Activated T-cell treated with anti-CD3 and anti-CD28 coated beads, Interleukin-2, amount 50 U/mL, for 48 hours (primary cell): ENCODE data around the gene JDP2.

Experiments used
- DNase-seq, 2 experiments: peaks; one replicate each; pipeline ENCODE4 v3.0.0-alpha.2; 2020

The JDP2 gene

DNA sequence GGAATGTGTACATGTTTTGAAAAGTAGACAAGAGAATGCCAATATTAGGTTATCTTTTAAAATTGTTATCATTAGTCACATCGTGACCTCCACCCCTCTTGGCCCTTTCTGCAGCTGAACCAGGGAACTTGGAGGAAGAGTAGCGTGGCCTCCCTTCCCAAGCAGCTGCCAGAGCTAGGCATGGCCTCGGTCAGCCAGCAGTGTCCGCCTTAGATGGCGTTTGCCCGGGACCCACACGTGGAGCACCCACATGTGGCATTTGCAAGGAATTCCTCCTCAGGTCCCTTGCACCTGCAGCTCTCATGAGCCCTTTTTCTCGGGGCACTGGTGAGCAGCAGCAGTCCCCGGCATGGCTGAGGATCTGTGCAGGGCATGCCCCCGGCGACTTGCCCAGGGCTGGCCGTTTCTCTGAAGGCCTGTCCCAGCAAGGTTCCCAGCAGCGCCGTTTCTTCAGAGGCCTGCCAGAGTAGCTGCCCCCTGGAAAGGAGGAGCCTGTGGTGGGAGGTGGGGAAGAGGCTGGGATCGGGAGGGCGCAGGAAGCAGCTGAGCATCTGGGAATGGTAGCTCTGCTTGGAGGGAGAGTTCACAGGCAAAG is 10.8 kb downstream of the JDP2 start:
- DNase-seq, result no peak

DNA sequence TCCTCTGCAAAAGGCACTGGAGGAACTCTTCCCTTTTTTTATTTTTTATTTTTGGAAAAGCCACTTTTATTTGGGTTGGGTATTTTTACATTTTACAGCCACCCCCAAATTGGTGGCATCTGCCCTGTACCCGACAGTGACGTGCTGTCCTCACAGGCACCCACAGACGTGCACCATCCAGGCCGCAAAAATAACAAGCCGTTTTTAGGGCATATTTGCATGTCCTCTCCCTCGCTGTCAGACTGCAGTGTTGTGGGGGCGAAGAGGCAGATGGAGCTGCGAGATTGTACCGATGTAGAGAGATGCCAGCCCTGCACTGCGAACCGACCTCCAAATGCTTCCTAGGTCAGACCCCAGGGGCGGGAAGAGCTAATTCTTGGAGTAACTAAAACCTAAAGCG is 12.2 kb downstream of the JDP2 start:
- no peak for DNase-seq

DNA sequence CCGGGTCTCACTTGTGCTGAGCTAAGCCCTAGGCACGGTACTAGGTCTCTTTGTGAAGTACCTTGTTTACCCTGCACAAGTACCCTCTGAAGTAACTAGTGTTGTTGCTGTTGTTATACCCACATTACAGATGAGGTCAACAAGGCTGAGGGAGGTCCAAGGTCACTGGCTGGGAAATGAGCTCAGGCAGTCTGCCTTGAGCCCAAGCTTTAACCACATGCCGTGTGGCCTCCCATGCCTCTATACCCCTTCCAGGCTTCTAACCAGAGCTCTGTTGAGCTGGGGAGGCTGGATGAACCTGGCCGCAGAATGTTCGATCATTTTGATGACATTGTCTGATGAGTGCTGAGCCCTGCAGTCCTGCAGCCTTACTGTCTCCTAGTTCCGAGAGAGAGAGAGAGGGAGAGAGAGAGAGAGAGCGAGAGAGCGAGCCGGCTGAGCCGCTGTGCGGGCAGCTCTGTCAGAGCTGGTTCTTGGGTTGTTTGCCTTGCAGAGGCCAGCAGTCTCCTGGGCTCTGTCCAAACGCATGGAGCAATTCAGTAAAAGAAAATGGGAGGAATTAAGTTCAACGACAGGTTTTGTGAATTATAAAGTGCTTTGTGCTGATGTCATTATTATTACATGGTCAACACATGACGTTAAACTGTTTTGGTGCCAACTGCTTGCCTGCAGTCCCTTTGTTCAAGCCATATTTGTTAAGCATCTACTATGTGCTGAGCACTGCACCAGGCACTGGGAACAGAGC is 13.1 kb downstream of the JDP2 start:
- DNase-seq, result no peak

DNA sequence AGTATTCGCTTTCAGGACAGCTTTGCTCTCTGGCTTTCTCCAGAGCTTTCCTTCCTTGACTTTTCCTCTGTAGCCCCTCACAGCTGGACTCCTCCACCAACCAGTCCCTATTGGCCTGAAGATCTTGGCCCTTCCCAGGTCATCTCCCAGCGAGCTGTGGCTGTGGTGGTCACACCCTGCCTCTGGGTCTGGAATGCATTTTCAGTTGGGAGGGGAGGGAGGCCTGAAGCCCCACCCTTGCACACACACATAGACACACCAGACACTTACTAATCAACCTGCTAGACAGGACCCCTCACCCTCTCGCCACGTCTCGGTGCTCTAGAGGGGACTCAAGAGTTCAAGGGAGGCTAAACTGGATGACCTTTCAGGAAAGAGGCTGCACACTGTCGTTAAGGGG is 13.9 kb downstream of the JDP2 start:
- no peak for DNase-seq

DNA sequence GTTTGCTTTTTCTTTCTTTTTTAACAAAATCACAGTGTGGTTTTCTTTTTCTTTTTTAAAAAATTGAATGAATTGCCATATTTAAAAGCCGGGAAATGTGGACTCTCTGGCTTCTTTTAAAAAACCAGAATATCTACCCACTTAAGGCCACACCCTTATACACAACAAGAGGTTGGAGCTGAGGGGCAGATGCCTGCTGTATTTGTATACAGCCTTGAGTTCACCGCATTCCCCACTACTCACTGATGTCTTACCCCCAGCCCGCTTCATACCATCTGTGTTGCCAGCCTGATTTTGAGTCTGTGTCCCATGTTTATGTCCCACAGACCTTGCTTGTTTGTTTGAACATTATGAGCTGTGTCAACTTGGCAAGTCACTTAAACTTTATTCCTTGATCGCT is 14.3 kb downstream of the JDP2 start:
- no peak for DNase-seq

DNA sequence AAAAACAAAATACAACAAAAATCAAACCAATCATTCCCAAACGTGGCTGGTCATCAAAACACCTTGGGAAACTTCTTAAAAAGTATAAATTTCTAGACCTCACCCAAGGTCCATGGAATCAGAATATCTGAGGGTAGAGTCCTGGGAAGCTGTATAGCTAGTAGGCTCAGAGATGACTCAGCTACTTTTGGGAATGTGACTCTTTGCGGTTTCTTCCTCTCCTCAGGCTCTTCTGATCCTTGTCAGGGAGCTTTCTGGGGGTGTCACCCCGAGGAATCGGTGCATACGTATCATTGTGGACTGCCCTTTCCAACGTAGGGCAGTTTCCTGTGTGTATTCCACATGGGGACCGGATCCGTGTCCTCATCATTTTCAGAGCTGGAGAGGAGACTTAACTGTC is 14.8 kb downstream of the JDP2 start:
- no peak for DNase-seq

DNA sequence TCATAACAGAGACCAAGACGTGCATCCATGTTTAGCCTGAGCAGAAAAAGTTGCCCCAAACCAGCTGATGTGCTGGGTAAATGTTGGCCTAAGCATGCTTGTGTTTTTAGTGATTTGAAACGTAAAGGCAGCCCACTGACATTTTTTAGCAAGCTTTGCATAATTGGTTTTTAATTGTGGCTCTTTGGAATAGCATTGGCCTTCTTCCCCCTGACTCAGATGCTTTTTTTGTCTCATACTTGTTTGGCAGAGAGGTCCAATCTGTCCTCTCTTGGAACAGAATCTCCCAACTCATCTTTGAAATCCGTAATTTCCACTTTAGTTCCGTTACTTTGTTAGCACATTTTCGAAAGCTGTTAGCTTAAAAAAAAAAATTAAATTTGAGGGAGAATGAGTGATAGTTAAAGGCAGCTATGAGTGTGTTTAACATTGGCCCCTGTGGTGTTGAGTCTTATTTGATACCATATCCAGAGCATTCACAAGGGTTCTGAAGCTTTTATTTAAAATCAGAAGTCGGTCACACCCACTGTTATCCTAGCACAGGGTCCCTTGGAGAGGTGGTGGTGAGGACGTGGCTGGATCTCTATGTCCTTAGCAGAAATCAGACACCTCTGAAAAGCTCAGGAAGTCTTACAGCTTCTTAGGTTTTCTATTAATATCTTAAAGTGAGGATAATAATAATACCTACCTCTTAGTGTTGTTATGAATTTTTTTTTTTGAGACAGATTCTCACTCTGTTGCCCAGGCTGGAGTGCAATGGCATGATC is 15.6 kb downstream of the JDP2 start:
- DNase-seq, result no peak

DNA sequence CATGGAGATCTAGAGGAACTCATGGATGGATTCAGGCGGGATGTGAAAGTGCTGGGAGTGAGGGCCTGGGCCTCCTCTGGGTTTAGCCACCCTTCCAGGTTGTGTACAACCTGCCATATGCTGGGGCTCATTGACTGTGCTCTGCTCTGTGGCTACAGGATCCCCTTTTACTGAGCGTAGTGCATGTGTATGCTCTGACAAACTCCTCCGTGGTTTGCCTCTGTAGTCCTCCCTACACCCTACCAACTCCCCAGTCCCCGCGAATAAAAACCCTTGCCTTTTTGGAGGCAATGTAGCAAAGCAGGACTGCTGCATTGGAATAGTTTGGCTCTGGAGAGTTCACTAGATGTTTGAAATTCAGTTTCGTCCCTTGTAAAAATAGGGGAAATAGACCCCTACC is 17.4 kb downstream of the JDP2 start:
- DNase-seq, result no peak

DNA sequence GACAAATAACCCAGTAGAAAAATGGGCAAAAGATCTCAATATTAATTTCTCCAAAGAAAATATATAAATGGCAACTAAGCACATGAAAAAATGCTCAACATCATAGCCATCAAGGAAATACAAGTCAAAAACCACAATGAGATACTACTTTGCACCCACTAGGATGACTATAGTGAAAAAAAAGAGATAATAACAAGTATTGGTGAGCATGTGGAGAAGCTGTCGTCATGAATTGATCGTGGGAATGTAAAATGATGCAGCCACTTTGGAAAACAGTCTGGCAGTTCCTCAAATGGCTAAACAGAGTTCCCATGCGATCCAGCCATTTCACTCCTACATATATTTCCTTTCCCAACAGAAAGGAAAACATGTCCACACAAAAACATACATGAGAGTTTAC is 18.1 kb downstream of the JDP2 start:
- DNase-seq, result no peak

DNA sequence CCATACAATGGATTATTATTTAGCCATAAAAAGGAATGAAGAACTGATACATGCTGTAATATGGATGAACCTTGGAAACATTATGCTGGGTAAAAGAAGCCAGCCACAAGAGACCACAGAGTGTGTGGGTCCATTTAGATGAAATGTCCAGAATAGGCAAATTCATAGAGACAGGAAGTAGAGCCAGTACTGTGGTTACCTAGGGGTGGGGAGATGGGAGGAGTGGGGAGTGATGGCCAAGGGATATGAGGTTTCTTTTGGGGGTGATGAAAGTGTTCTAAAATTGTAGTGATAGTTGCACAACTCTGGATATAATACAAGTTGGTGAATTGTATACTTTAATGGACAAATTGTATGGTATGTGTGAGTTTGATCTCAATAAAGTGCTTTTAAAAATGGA is 18.6 kb downstream of the JDP2 start:
- no peak for DNase-seq

DNA sequence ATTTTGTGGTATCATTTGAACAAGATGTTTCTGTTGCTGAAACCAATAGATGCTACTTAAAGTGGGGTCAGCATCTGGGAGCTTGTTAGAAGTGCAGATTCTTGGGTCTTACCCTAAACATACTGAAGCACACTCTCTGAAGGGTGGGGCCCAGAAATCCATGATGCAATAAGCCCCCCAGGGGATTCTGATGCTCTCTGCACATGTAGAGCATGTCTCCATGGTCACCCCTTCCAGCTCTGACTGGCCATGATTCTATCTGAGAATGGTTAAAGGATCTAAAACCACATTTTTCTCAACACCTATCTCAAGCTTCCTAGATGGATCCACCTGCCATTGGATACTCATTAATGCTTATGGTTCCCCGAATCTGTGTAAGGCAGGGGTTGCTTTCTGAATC is 20.4 kb downstream of the JDP2 start:
- DNase-seq, result no peak

DNA sequence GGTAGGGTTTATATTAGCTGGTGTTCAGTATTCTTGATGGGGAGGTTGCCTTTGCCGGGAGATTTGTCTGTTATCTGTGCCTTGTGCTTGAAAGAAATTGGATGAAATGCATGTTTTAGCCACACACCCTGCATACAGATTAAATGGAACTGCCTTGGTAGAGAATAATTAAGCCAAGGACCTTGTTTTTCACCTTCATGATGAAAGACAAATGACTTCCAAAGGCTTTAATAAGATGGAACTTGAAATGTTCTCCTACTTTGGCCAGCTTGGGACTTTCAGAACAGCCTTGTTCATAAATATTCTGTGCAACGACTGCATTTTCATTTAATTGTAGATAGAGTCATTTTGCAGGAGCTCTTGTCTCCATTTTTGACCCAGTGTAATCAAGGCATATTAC is 21.2 kb downstream of the JDP2 start:
- DNase-seq, result no peak

DNA sequence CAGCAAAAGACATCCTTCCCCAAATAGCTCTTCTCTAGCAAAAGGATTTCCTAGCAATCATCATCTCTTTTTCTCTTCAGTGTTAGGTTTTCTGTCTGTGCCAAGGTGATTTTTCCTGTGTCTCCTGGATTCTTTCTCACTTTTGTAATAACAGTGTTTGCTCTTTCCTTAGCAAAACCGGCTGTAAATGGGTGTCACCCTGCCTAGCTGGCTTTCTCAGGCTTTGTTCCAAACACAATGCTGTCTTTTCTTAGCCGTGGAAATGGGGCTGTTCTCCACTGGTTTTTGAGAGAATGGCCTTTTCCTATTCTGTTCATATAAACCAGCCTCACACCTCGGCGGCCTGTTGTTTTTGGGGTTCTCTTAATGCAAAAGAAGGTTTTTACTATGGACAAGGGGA is 21.9 kb downstream of the JDP2 start:
- no peak for DNase-seq

DNA sequence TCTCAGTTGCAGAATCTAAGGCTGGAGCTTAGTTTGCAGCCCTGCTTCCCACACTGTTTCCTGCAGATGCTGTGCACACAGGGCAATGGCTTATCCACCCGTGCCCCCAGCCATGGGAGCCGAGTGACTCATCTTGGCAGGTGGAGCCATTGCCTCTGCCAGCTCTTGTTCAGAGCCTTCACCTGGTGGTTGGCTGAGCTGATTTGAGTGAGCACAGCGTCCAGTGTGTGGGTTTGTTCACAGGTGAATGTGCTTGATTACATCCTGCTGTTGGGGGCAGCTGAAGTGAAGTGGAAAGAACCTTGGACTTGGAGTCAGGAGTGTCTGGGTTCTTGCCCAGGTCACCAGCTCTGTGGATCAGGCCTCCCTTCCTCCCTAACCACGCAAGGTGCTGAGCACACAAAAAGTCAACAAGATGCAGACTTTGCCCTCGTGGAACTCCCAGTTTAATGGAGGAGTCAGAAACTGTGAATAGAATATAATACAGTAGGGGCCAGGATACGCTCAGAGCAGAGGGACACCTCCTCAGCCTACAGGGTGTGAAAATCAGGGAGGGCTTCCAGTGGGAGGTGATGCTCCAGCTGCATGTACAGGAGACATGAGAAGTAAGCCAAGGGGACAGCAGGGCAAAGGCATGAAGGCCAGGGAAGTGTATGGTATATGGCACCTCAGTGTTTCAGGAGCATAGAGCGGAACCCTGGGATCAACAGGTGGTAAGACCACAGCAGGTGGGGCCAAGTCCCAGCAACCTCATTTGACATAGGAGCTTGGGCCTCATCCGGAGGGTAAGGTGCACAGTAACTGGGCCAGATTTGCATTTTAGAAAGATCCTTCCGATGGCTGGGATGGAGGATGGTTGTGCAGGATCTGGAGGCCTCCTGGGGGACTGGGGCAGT is 22.8 kb downstream of the JDP2 start:
- no peak for DNase-seq

DNA sequence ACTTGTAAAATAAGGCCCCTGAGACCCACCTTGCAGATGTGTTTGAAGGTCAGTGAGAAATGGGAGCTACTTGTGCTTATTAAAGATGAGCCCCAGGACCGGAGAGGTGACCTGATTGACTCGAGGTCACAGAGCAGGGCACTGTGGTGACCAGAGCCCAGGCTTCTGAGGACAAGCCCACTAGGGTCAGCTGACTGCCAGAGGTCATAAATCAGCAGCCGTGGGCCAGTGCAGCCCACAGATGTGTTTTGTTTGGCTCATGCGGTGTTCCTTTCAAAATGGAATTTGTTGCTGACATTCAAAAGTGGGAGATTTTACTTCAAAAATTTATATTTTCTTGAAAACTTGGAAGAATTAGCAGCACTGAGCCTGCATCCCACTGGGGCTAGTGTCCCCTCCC is 24.5 kb downstream of the JDP2 start:
- DNase-seq, result no peak

DNA sequence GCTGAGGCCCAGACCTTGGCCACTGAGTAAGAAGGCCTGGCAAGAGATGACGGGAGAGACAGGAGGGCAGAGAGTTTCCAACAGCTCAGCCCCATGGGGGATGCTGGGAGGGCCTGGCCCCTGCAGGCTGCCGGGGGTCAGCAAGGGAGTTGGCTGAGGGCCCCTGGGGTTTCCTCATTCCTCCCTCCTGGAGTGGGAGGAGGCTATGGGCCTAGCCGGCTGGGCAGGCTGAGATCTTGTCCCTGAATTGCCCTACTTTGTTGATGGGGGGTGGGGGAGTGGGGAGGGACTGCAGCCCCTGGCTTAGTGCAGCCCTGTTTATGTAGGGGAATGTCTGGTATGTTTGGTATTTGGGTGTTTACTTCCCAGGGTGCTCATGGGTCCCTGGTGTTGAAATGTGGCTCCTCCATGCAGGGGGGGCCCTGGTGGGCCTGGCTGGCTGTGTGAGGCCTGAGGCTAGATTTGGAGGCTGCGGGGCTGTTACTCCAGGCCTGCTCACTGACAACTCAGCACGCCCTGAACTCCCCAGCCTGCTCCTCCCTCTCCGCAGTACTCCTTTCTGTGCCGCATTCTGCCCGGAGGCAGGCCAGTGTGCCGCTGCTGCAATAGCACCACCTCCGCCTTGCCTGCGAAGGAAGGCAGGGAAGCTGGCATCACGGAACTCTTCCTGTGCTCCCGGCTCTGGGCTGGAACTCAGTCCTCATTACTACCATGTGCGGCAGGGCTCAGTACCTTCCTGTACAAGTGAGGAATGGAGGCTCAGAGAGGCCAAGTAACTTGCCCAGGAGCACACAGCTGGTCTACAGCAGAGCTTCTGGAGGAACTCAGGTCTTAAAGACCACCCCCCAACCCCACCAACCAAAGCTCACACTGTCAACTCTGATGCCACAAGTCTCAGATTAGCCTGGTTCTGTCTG is 25.3 kb downstream of the JDP2 start:
- DNase-seq, result no peak

DNA sequence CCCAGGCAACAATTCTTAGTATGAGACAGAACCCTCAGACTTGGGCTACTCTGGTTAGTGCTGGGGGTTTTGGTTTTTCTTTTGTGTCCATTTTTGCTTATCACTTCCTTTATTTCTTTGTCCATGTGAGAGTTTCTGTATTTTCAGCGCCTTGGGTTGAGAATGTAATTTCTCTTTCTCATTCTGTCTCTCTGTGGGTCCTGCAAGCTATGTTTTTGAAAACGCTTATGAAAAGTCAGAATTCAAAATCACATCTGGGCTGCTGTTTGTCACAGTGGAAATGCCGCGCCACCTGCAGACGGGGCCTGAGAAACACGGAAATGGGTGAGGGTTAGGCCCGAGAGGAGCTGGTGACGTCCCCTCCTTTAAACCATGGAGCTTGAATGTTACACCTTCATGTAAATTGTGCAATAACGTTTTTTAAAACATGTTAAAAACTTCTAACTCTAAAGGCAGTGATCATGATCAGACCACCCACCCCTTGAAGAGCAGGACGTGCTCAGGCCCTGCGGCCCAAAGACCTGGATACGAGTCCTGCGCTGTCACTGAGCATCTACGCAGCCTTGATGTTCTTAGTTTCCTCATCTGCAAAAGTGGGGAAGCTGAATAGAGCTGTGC is 26.1 kb downstream of the JDP2 start:
- peak in 1 of 2 experiments; percentile 24 for DNase-seq

DNA sequence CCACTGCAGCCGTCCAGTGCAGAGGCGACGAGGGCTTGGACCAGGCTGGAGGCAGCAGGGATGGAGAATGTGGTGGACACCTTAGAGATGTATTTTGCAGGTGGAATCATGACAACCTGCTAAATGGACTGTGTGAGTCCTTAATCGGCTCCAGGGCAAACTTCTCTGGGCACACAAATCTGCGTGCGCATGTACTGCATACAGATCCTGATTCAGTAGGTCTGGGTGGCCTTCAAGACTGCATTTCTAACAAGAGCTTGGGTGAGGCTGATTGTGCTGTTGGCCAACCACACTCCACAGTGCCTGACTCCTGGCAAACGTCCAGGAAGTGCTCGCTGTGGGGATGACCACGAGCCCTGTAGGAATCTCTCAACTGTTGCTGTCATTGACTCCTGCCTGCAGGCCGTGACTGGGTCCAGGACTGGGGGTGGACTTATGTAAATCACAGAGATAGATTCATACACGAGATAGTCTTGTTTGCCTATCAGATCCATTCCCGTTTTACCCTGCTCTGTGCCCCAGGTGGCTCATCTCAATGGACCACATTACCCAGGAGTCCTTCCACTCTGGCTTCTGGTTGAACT is 27.2 kb downstream of the JDP2 start:
- no peak for DNase-seq

DNA sequence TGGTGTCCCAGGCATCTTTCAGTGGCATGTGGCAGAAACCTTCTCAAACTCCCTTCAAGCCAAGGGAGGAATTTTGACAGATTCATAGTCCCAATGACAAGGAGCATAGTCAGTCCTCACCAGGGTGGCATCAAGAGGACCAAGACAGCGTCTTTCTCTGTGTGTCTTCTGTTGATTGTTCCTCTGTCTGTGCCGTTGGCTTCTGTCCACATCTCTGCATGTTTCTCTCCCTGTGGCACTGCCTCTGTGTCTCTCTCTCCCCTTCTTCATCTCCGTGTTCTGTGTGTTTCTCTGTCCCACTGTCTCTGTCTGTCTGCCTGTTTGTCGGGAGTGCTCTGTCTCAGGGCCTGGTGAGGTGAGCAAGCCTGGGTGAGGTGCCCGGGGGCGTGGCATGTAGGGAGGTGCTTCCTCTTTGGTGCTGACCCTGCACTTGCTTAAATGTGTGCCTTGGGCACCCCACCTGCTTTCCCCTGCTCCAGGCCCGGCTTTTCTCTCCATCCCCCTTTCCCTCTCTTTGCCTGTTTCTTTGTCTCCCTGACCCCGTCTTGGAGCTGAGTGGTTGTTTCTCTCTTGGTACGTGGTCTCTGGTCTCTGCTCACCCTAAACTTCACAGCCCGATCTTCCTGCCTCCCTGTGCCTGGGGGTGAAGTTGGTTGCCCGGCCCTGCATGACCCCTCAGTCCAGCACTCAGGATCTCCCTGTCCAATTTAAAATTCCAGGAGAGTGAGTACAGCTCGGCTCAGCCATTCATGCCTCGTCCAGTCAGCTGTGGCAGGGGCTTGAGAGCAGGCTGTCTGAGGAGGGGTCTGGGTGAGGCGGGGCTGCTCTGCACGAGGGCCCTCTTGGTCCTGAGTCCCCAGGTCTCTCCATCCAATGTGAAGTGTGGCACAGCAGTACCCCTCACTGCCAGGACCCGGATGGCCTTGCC is 28.5 kb downstream of the JDP2 start:
- no peak for DNase-seq

DNA sequence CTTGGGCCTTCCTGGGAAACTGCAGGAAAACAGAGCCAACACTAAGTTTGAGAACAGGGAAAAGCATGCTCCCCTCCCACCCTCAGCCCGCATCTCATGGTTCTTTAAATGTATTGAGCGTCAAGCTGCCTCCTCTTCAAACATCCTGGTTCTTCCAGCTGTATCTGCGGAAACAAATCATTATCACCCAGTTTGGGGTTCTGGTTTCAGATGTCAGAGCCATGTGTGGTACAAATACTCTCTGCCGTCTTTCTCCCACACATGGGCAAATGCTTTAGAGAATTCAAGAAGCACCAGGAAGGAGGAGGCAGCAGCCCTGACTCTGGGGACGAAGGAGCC is 29.1 kb downstream of the JDP2 start:
- no peak for DNase-seq
